Activated CD8-positive, alpha-beta T cell treated with anti-CD3 and anti-CD28 coated beads, Interleukin-2, amount 10 ng/mL, durations not matched to agents 7 days and 5 days (primary cell): ENCODE results near the gene HECTD1. TPM values are rescaled to one million over a fixed set of nuclear protein-coding genes. Genes with fewer than 3 reads are reported as not detected.
"Not testable (repeated sequence)": the region's sequence is repeated elsewhere in the genome, so short reads cannot be mapped to it uniquely, and the experiment has no call there.

Experiments
- ATAC-seq: fragments of 150-1000 bp; cut with Tn5 transposase; one replicate; pipeline ENCODE4 v1.10.0; 2021; ENCODE audit warnings: moderate library complexity
- CTCF ChIA-PET: fragments of 350-600 bp; sonication (Branson Sonifier 250); formaldehyde crosslinking; loops from one replicate; lab custom pipeline; 2021; ENCODE audit warnings: antibody characterized with exemption; lab: Charles Lee
- POLR2A ChIA-PET: fragments of 350-600 bp; sonication (Branson Sonifier 250); formaldehyde crosslinking; loops from one replicate; lab custom pipeline; 2021; ENCODE audit warnings: antibody characterized with exemption; lab: Charles Lee
- DNase-seq: peaks from one replicate; pipeline ENCODE4 v3.0.0-alpha.2; 2020
- H3K27ac Mint-ChIP-seq: one replicate; pipeline ENCODE4 v1.8.0; 2021; ENCODE audit warnings: mild to moderate bottlenecking, mixed read lengths
- H3K27me3 Mint-ChIP-seq: one replicate; pipeline ENCODE4 v1.8.0; 2021; ENCODE audit warnings: low read depth, mixed read lengths
- H3K36me3 Mint-ChIP-seq: one replicate; pipeline ENCODE4 v1.8.0; 2021; ENCODE audit warnings: low read depth, mixed read lengths
- H3K4me1 Mint-ChIP-seq: one replicate; pipeline ENCODE4 v1.8.0; 2021; ENCODE audit warnings: low read depth, mixed read lengths
- H3K4me3 Mint-ChIP-seq: one replicate; pipeline ENCODE4 v1.8.0; 2021; ENCODE audit warnings: mild to moderate bottlenecking, mixed read lengths
- H3K9me3 Mint-ChIP-seq: one replicate; pipeline ENCODE4 v1.8.0; 2022; ENCODE audit warnings: mixed read lengths; ENCODE audit not compliant: insufficient read depth
- total RNA-seq, 2 experiments: library from RNA; stranded (reverse); gene quantifications; one replicate each; pipeline ENCODE4 v1.2.3, GENCODE V29; 2021

HECTD1 gene
- total RNA-seq, 2 experiments from 2014 or later: 90.6 to 105 TPM

- Mint-ChIP-seq H3K4me3 (no peak overlapping the region), H3K27me3 (no peaks in the 10 kb centered on the region), H3K9me3 (no peaks in the 10 kb centered on the region), H3K36me3 (peaks cover 53% of the 10 kb centered on the region), H3K27ac (no peak overlapping the region), H3K4me1 (no peaks in the 10 kb centered on the region)
- DNase-seq (no peak), ATAC-seq (no peak)
- POLR2A ChIA-PET: no interaction called here
- CTCF ChIA-PET: no interaction called here
Measured at GRCh38 chr14:31110872-31111271, 96.7 kb downstream of the HECTD1 start.

DNA sequence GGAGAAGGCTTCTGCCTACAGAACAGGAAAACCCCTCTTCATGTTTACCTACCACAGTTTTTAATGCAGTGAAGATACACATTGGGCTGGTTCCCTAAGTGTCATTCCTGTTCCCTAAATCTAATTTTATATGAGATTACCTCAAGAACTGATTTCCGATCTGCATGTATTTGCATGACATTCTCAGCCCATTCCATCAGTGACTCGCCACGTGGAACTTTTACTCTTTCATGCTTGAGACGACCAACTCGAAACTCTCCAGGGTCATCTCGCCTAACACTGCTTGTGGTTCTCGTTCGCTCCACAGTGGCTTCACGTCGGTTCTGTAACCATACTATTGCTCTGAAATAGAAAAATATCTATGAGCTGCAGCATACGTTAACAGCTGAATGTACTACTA, 98.3 kb downstream of the HECTD1 start:
- ChIA-PET CTCF (interaction anchor here (0.6 kb wide), 1 partner anchor 56 kb away, joined by 3 read pairs; no protein-coding TSS in a partner anchor), POLR2A (no interaction called here)
- no peaks in the 10 kb centered on the region for H3K4me1 Mint-ChIP-seq
- ATAC-seq: no peak
- H3K9me3 Mint-ChIP-seq: no peaks in the 10 kb centered on the region
- H3K27me3 Mint-ChIP-seq: no peaks in the 10 kb centered on the region
- H3K36me3 Mint-ChIP-seq: peaks cover 55% of the 10 kb centered on the region
- no peak overlapping the region for H3K27ac Mint-ChIP-seq
- no peak for DNase-seq
- no peak overlapping the region for H3K4me3 Mint-ChIP-seq

- H3K36me3 Mint-ChIP-seq: peaks cover 60% of the 10 kb centered on the region
- DNase-seq (no peak), ATAC-seq (no peak)
- no peak overlapping the region for H3K27ac Mint-ChIP-seq
- ChIA-PET POLR2A (interaction anchor here (0.8 kb wide), 1 partner anchor 10 kb away, joined by 5 read pairs; no protein-coding TSS in a partner anchor), CTCF (interaction anchor here (1.0 kb wide), 1 partner anchor 22 kb away, joined by 3 read pairs; no protein-coding TSS in a partner anchor)
- no peaks in the 10 kb centered on the region for H3K4me1 Mint-ChIP-seq
- H3K27me3 Mint-ChIP-seq: no peaks in the 10 kb centered on the region
- no peak overlapping the region for H3K4me3 Mint-ChIP-seq
- no peaks in the 10 kb centered on the region for H3K9me3 Mint-ChIP-seq
Measured at GRCh38 chr14:31106768-31107167, 100.8 kb downstream of the HECTD1 start.

DNA sequence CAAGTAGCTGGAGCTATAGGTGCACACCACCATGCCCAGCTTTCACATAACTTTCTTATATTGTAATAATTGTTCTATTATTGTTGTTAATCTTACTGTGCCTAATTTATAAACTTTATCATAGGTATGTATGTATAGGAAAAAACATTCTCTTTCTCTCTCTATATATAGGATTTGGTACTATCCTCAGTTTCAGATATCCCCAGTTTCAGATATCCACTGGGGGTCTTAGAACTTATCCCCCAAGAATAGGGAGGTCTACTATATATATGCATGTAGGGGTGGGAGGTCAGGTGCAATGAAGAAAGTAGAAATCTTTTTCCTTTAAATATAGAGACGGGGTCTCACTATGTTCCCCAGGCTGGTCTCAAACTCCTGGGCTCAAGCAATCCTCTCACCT, 110.5 kb downstream of the HECTD1 start:
- H3K36me3 Mint-ChIP-seq: peaks cover 31% of the 10 kb centered on the region

GRCh38 chr14:31096255-31096654, 111.3 kb downstream of the HECTD1 start:
- ATAC-seq (no peak), DNase-seq (no peak)
- Mint-ChIP-seq H3K4me1 (no peaks in the 10 kb centered on the region), H3K4me3 (no peak overlapping the region), H3K36me3 (peaks cover 24% of the 10 kb centered on the region), H3K9me3 (no peaks in the 10 kb centered on the region), H3K27ac (no peak overlapping the region), H3K27me3 (no peaks in the 10 kb centered on the region)
- POLR2A ChIA-PET: interaction anchor here (0.8 to 1.3 kb wide), 2 partner anchors 11 to 32 kb away, joined by 3 to 5 read pairs; no protein-coding TSS in a partner anchor
- CTCF ChIA-PET: interaction anchor here (1.2 kb wide), 1 partner anchor 14 kb away, joined by 3 read pairs; no protein-coding TSS in a partner anchor

More for the DNA sequence above, 110.5 kb downstream of the HECTD1 start:
- ChIA-PET CTCF (no interaction called here), POLR2A (interaction anchor here (1.3 kb wide), 1 partner anchor 10 kb away, joined by 5 read pairs; no protein-coding TSS in a partner anchor)
- no peak for DNase-seq
- Mint-ChIP-seq H3K9me3 (no peaks in the 10 kb centered on the region), H3K4me3 (no peak overlapping the region), H3K27me3 (no peaks in the 10 kb centered on the region), H3K4me1 (no peaks in the 10 kb centered on the region), H3K27ac (no peak overlapping the region)
- no peak for ATAC-seq

DNA sequence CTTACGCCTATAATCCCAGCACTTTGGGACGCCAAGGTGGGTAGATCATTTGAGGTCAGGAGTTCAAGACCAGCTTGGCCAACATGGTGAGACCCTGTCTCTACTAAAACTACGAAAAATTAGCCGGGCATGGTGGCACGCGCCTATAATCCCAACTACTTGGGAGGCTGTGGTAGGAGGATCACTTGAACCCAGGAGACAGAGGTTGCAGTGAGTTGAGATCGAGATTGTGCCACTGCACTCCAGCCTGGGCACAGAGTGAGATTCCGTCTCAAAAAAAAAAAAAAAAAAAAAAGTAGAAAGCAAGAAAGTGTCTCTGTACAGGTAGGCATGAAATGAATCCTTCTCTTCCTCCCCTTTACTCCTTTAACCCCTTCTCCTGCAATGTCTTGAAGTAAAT, 111.8 kb downstream of the HECTD1 start:
- peaks cover 19% of the 10 kb centered on the region for H3K36me3 Mint-ChIP-seq
- H3K4me1 Mint-ChIP-seq, H3K9me3 Mint-ChIP-seq, DNase-seq, H3K27me3 Mint-ChIP-seq, ATAC-seq, H3K4me3 Mint-ChIP-seq, H3K27ac Mint-ChIP-seq: not testable (repeated sequence)
- POLR2A ChIA-PET: interaction anchor here (0.8 kb wide), 1 partner anchor 31 kb away, joined by 3 read pairs; no protein-coding TSS in a partner anchor
- CTCF ChIA-PET: interaction anchor here (1.2 kb wide), 1 partner anchor 13 kb away, joined by 3 read pairs; no protein-coding TSS in a partner anchor

GRCh38 chr14:31093884-31094839, 113.4 kb downstream of the HECTD1 start:
- ATAC-seq, H3K4me3 Mint-ChIP-seq, H3K27ac Mint-ChIP-seq, H3K4me1 Mint-ChIP-seq, CTCF ChIA-PET, H3K27me3 Mint-ChIP-seq, H3K36me3 Mint-ChIP-seq, H3K9me3 Mint-ChIP-seq, DNase-seq: not testable (repeated sequence)
- POLR2A ChIA-PET: interaction anchor here (1.2 kb wide), 1 partner anchor 9 kb away, joined by 3 read pairs; no protein-coding TSS in a partner anchor

- no peaks in the 10 kb centered on the region for H3K9me3 Mint-ChIP-seq
- DNase-seq (no peak), ATAC-seq (no peak)
- no peaks in the 10 kb centered on the region for H3K4me1 Mint-ChIP-seq
- no peaks in the 10 kb centered on the region for H3K27me3 Mint-ChIP-seq
- H3K36me3 Mint-ChIP-seq: no peaks in the 10 kb centered on the region
- no peak overlapping the region for H3K27ac Mint-ChIP-seq
- ChIA-PET CTCF (no interaction called here), POLR2A (no interaction called here)
- no peak overlapping the region for H3K4me3 Mint-ChIP-seq
Measured at GRCh38 chr14:31092160-31092708, 115.4 kb downstream of the HECTD1 start.

GRCh38 chr14:31090883-31091764, 116.5 kb downstream of the HECTD1 start:
- no peaks in the 10 kb centered on the region for H3K9me3 Mint-ChIP-seq

GRCh38 chr14:31086466-31086865, 121.1 kb downstream of the HECTD1 start:
- H3K27me3 Mint-ChIP-seq, H3K9me3 Mint-ChIP-seq, H3K36me3 Mint-ChIP-seq, H3K4me1 Mint-ChIP-seq, ATAC-seq, POLR2A ChIA-PET, DNase-seq, H3K4me3 Mint-ChIP-seq, H3K27ac Mint-ChIP-seq: not testable (repeated sequence)
- CTCF ChIA-PET: interaction anchor here (1.7 kb wide), 1 partner anchor 12 kb away, joined by 3 read pairs; no protein-coding TSS in a partner anchor

More at GRCh38 chr14:31090883-31091764, 116.5 kb downstream of the HECTD1 start:
- Mint-ChIP-seq H3K4me1 (no peaks in the 10 kb centered on the region), H3K27ac (no peak overlapping the region), H3K4me3 (no peak overlapping the region), H3K36me3 (no peaks in the 10 kb centered on the region), H3K27me3 (no peaks in the 10 kb centered on the region)
- ChIA-PET CTCF (interaction anchor here (0.9 kb wide), 1 partner anchor 9 kb away, joined by 3 read pairs; no protein-coding TSS in a partner anchor), POLR2A (no interaction called here)
- ATAC-seq (no peak), DNase-seq (no peak)

GRCh38 chr14:31085027-31085426, 122.6 kb downstream of the HECTD1 start:
- ChIA-PET POLR2A (interaction anchor here (1.0 kb wide), 1 partner anchor 10 kb away, joined by 3 read pairs; no protein-coding TSS in a partner anchor), CTCF (no interaction called here)
- DNase-seq (no peak), ATAC-seq (no peak)
- H3K4me1 Mint-ChIP-seq: no peaks in the 10 kb centered on the region
- no peak overlapping the region for H3K4me3 Mint-ChIP-seq
- no peaks in the 10 kb centered on the region for H3K27me3 Mint-ChIP-seq
- H3K27ac Mint-ChIP-seq: no peak overlapping the region
- H3K9me3 Mint-ChIP-seq: no peaks in the 10 kb centered on the region
- H3K36me3 Mint-ChIP-seq: no peaks in the 10 kb centered on the region
